ENCODE data around the gene CNTN4. TPM values are rescaled to one million over a fixed set of nuclear protein-coding genes. Genes with fewer than 3 reads are reported as not detected.
A peak's percentile ranks its signal among the peaks of the same experiment; 100 is the strongest.

The CNTN4 gene
- polyA plus RNA-seq, 1 donor = 2.6 TPM

DNA sequence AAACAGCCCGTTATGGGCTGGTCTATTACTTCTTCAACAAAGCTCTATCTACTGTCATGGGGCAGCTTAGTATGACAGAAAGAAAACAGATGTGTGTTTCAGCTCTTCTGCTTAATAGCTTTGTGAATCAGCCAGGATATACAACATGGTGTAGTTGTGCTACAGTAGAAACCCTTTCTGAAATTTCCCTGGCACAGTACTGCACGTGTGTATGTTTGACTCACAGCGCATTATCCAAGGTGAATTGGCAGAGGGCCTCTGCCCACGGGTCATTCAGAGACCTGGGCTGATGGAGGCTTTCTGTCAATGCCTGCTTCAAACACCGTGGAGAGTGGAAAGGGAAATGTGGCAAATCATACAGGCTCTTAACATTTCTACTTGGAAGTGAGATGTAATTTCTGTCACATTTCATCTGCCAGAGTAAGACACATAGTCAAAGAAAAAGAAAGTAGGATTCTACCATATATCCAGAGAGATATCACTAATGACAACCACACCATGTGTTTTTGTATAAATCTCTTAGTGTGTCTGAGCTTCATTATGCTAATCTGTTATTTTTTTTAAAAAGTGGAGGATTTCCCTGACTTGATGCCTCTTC, 505.1 kb downstream of the CNTN4 start:
- DNase-seq = peak; percentile 13

DNA sequence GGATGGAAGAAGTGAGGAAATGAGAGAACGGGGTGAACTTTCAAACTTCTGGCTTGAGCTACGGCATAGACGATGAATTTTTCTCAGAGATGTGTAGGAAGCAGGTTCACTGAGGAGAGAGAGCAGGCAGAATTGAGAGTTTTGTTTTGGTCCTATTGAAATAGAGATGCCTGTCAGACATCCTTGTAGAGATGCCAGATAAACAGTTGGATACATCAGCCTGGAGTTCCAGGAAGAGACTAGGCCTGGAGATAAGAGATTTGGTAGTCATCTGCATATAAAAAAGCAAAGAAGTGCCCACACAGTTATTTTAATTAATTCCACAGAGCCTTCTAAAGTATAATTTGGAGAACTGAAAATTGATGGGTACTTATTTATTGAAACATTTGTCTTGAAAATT, 515.9 kb downstream of the CNTN4 start:
- no peak for DNase-seq

DNA sequence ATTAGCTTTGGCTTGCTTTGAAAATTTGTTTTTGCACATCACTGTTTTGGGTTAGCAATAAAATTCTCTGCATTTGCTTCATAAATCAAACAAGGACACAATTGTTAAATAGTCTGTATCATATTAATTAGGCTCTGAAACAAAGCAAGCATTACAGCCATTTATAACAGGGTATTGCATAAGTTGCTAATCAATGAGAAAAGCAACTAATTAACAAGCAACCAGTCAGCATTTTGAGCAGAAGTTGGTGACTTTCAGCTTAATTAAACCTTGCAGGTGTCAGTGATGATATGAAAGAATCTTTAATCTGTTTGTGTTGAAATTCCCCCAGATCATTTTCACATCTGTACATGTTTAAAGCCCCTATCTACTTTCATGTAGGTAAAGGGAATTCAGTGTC, 516.4 kb downstream of the CNTN4 start:
- DNase-seq = no peak

DNA sequence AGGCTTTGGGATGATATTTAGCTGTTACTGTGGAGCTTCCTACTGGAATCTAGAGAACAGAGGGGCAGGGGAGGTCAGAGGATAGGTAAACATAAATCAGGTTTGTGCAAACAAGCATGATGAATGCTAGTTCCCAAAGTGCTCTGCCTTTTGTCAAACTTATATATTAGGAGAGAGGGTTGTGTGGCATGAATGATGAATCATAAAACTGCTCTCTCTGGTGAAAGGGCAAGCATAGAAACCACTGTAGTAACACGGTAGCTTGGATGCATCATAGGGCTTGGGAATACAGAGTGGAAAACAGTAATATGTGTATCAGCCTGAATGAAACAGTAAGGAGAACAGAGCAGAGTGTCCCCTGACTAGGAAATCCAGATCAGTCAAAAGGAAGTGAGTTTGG, 524.8 kb downstream of the CNTN4 start:
- DNase-seq = no peak

DNA sequence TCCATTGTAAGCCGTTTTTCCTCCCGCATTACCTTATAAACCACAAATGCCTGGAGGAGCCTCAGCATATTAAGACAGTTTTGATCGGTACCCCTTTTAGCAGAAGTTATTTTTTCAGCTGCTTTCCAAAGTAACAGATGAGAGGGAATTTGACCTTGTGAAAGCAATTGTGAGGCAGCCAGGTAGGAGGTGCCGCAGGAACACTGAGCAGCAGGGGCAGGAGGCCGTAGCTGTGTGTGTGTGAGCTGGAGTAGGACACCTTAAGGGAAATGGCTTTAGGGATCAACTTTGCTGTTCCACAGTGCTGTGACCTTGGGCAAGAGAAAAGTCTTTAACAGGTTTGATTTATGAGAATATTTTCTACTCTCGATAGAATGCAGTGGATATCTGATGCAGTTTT, 529.5 kb downstream of the CNTN4 start:
- no peak for DNase-seq

DNA sequence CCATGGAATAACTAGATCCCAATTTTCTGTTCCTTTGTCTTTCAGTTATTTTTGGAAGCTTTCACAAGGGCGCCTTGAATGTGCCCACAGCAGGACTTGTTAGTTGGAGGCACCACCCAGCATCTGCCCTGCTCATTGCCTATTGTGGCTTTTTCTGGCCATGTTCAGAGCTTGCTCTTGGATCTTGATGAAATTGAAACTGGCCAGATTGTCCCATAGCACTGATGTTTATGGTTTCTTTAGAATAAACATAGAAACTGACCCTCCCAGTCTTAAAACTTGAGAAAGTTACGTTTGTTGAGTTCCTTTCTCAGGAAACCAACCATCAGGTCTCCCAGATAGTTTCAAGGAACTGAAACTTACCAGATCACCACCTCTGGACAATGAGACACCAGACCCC, 536.8 kb downstream of the CNTN4 start:
- DNase-seq = no peak

DNA sequence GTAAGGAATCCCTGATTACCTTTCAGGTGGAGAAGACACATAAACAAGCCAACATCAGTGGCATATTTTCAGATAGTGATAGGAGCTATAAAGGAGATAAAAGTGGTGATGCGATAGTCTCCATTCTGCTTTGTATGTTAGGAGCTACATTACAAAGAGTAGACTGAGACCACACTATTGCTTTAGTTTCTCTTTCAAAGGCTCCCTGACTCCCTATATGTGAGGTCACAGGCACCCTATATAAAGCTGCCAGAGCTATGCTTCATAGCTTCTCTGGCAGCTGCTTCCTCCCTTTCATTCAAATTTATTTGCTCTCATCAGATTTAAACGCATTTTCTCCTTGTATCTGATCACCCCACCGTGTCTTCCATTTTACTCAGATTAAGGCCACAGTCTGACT, 544.9 kb downstream of the CNTN4 start:
- DNase-seq = no peak

DNA sequence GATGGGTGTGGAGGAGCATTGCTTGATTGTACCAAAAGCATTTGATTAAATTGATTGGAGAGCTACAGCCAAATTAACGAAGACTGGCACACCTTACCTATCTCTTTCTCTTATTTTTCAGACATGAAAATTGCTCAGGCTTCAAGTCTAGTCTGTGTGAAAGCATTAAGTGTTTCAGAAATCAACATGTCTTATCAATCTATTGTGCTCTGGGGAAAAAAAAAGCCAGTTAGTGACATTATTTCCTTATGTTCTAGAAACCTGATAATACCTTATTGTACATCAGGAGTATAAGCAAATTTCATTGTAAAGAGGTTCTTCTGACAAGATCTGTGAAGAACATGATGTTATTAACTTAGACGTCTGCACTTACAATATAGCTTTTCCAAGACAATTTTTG, 546.3 kb downstream of the CNTN4 start:
- no peak for DNase-seq

DNA sequence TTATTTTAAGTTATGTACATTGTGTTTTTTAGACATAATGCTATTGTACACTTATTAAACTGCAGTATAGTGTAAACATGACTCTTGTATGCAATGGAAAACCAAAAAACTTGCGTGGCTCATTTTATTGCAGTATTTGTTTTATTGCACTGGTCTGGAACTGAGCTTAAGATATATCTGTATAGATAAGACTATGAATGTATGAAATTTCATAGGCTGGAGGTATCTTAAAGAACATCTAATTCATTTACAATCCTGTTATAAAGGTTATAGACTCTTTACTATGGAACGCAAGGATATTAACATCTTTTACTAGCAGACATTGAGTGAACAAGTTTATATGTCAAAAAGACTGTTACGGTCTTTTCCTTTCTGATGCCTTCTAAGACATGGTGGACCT, 552.1 kb downstream of the CNTN4 start:
- no peak for DNase-seq

DNA sequence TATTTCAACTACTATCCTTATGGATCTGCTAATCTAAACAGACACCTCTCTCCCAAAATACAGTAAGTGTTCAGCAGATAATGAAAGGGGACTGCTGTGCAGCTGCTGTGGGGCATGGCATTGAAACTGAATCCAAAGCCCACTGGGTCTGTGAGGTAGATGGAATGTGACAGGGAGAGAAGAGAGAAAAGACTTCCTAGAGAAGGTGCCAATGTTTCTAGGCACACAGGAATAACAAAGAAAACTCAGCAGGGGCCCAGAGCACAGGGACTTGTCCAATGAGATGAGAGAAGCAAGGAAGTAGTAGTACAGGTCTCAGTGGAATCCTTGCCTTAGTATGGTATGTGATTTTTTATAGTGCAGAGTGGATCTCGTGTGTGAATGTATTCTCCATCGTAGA, 553.7 kb downstream of the CNTN4 start:
- DNase-seq = no peak

DNA sequence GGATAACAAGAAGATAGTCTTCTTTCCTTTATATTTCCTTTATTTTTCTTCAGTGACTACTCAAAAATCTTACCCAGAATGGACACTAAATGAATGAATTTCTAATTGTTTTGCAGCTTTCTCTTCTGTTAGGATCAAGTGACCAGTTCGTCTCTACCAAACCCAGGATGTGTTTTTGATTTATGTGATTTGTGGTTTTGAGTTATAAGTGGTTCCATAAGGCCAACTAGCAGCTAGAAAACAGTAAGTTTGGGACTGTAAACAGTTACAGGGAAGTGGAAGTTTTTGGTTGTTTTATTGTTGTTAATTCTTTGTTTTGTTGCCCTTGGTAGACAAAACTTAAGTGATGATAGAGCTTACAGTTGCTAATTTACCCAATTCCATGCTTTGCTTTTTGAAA, 555.0 kb downstream of the CNTN4 start:
- no peak for DNase-seq

DNA sequence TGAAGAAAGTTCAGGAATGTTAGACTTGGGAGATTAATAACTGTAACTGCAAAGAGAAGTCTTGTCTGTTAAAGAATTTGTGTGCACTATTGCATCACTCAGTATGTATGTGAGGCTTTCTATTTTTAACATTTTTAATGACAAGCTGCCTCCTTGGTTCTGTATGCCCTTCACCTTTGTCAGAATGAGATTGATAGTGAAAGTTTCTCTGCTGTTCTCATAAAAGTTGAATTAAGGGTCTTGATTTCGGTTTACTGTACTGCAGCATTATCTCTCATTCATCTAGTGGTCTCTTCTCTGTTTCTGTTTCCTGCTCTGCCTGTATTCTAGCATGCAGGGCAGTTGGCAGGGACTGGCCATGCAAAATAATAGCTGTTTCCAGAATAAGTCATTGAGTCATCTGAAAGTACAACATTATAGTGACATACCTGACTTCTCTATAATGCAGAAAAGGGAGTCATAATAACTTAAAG, 556.6 kb downstream of the CNTN4 start:
- DNase-seq = no peak

DNA sequence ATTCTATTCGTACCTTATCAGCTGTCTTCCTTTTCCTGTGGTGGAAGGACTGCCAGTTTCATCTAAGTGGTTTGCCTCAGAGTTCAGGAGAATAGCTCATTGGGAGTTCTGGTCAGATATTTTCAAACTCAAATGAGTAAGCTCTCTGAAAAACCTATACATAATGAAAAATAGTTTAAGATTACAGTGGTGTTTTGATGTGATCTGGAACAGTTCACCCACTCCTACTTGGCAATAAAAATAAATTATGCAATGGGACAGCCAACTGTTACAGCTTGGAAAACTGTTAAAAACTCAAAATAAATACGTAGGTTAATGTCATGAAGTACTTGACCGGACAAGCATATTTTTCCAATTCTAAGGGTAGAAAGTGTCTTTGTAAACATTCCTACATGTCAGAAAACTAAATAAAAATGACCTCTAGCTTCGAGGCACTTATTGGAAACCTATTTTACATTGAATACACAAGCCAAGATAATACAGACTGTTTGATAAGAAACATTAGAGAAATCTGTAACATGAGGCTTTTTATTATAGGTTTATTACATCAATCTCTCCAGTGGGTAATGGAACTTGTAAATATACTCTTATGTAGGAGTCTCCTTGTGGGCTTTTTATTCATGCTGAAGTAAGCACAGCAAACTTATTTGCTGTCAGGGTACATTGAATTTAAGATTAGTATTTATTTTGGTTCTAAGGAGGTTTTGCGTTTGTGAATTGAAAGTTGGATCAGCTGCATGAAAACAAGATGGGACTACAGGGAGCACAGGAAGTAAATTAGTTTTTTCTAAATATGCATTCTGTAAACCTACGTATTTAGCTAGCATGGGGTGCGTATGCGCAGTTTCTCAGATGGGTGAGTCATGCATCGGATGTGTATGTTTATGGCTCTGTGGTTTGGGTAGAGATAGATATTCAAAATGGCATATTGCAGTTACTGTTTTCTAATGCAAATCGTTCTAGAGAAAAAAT, 558.4 kb downstream of the CNTN4 start:
- DNase-seq = peak; percentile 29

DNA sequence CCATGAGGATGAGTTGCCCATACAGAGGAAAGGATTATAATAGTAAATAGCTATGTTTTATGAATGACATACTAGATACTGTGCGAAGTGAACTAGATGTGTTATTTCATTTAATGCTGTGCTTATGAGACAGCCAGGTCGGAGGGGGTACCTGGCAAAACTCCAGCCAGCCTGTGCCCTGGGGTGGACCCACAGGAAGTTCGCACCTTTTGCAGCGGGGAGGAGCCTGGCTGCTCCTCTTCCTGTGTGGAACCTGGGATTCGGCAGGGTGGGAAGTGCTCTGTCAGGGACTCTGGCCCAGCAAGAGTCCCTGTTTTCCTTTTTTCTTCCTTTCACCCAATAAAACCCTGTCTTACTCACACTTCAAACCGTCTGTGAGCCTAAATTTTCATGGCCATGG, 559.3 kb downstream of the CNTN4 start:
- DNase-seq = no peak

DNA sequence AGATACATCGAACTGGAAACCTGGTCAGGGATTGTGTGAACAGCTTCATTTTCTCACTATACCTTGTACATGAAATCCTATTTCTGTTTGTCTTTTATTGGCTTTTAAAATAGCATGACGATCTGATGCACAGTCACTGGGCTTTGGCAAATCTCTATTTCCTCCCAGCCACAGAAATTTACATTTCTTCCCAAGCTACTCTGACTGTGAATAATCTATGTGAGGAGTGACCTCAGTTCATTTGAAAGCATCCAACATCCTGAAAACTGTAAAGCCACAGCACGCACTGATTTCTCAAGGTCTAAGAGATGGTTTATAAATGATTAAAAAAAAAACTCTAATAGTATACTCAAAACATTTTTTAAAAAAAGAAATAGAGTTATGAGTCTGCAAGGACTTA, 561.2 kb downstream of the CNTN4 start:
- no peak for DNase-seq

DNA sequence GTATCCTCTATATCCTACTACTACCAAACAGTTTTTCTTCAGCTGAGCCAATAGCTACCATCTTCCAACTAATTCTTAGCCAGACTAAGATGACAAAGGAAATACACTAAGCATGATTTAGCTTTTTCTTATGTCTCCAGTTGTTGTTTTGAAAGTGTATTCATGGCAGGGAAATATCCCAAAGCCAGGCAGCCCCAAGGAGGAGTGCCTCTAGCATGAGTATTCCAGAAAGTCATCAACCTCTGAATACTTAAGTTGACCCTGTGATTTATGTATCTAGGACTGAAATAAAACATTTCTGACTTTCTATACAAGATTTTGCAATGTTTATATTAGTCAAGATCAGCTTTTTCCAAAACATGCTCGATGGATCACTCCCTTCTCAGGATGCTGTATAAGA, 562.4 kb downstream of the CNTN4 start:
- DNase-seq = no peak

DNA sequence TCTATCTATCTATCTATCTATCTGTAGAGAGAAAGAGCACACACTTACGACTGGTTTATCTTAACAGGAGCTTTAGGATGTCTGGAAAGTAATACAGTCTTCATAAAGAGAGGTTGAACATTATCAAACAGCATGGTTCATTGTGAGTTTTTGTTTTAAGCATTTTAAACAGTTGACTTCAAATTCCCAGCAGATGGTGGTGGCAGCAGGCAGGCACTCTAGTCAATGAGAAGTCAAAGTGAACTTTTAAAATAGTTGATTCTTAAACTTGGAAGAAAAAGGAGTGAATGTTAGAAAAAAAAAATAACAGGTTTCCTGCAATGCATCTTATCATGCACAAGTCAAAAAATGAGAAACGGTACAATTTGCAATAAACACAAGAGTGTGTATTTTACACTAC, 578.8 kb downstream of the CNTN4 start:
- DNase-seq = no peak

DNA sequence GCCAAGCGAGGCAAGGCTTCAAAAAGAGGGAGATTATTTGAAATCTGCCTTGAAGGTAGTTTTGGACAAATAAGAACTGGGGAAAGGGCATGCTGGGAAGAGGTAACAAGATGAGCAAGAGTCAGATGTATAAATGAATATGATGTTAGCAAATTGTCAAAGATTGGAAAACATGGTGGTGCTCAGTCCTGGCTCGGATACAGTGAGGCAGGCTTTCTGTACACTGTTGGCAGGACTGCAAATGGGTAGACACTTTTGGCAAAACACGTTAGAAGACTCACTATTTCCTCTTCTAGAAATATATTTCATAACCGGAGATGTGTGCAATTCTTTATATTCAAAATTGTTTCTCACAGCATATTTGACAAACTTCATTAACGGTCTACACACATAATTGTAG, 581.6 kb downstream of the CNTN4 start:
- DNase-seq = no peak

DNA sequence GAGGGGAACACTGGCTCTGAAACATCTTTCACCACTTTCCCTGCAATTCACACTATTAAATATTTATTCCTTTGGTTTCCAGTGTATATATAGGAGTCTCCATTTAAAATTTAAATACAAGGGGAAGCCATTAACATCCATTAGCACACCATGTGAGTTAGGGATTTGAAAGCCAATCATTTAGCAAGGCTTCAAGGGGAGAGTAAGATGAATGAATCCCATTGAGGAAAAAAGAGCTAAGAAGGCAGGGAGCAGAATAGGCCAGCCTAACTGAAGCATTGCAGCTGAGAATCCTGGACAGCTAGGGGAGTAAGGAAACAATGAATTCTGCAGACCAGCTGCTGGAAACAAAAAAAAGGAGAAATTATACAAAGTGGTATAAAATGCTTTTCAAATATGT, 585.4 kb downstream of the CNTN4 start:
- DNase-seq = no peak

DNA sequence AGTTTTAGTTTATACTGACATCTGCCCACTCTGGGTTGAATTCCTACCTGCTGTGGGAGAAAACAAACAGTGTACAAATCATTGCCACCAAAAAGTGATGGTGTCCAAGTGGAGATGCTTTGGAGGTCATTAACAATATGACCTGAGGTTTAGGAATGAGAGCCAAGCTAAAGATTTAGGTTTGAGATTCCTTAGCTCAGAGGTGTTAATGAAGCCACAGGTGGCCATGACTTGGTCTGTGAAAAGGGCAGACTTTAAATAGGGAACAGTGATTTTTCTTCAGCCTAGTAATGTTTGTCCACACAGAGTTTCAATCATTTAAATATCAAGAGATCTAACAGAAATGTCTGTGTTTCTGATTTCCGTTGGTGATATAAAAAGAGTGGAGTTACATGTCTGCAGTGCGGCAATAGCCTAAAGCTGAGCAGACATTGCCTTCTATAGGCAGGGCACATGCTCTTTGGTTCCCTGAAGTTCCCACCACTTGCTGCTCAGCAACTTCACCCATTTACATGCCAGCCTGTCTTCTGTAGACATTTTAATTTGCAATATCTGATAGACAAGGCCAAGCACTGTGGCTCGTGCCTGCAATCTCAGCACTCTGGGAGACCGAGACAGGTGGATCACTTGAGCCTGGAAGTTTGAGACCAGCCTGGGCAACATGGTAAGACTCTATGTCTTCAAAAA, 588.3 kb downstream of the CNTN4 start:
- DNase-seq = no peak

DNA sequence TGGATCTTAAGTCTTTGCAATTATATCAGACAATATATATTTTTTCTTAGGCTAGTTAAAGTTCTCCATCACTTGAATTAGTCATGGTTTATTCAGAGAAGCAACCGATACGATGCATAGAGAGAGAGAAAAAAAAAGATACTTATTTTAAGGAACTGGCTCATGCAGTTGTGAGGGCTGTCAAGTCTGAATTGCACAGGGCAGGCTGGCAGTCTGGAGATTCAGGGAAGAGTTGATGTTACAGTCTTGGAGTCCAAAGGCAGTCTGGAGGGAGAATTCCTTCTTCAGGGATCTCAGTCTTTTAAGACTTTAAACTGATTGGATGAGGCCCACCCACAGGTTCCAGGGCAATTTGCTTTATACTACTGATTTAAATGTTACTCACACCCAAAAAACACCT, 598.9 kb downstream of the CNTN4 start:
- DNase-seq = no peak

DNA sequence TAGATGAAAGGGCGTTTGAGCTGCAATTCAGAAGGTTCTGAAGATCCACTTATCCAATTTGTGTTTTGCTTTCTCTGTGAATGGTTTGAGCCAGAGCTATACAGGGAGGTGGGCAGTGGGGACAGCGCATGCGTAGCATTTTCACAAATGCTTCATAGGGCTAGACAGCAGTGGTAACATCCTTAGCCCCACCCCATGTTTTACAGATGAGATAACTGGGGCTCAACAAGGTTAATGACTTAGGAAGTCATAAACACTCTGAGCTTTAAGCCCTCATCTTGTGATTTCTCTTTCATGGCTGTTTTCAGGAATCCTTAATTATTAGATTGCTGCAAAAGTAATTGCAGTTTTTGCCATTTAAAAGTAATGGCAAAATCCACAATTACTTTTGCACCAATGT, 602.8 kb downstream of the CNTN4 start:
- no peak for DNase-seq

DNA sequence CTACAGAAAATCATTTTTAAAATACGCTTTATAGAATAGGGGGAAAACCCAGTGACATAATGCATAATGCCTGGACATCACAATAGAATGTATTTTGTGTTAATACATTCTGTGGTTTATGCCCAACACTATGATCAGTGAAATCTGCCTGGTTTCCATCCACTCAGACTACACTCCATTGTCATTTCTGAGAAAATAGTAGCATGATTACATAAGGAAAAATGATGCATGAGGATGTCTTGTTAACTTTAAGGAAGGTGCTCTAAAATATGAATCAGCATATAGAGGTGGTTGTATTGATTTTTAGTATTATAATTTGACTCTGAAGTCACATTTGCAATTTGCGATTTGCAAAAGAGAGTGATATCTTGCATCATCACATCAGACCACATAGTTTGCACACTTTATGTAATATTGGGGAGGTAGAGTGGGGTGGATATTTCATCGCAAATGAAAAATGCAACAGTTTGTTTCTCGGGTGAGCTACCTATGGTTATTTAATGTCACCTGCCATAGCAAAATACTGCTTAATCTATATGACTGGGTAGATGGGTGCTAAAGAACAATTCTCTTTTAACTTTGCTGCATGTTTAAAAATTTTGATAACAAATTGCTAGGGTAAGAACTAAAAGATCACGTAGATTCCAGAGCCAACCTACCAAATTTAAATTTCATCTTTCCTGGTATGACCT, 607.6 kb downstream of the CNTN4 start:
- DNase-seq = no peak

All from hindlimb muscle (tissue), 1 donor.